ENCODE results near the gene PRDX1. TPM values are rescaled to one million over a fixed set of nuclear protein-coding genes. Genes with fewer than 3 reads are reported as not detected.
"Not testable (repeated sequence)": the region's sequence is repeated elsewhere in the genome, so short reads cannot be mapped to it uniquely, and the experiment has no call there.

PRDX1 gene
- total RNA-seq, 2 experiments from 2014 or later, result 269 to 331 TPM

GRCh38 chr1:45473302-45473701 lies 48.4 kb downstream of the PRDX1 start:
- Mint-ChIP-seq H3K9me3 (no peaks in the 10 kb centered on the region), H3K27ac (no peak overlapping the region), H3K27me3 (no peaks in the 10 kb centered on the region), H3K4me1 (peaks cover 1% of the 10 kb centered on the region), H3K4me3 (no peak overlapping the region), H3K36me3 (ENCODE audit: low read depth) (no peaks in the 10 kb centered on the region)
- ChIA-PET CTCF (no interaction called here), POLR2A (no interaction called here)
- DNase-seq, result no peak

- Mint-ChIP-seq H3K27ac (no peak overlapping the region), H3K4me3 (no peak overlapping the region), H3K4me1 (no peaks in the 10 kb centered on the region), H3K36me3 (ENCODE audit: low read depth) (no peaks in the 10 kb centered on the region), H3K9me3 (no peaks in the 10 kb centered on the region), H3K27me3 (no peaks in the 10 kb centered on the region)
- ChIA-PET POLR2A (no interaction called here), CTCF (interaction anchor here (0.5 to 1.1 kb wide), 2 partner anchors 19 to 56 kb away, joined by 3 read pairs; no protein-coding TSS in a partner anchor)
- no peak for DNase-seq
Measured at GRCh38 chr1:45470306-45470798, 51.3 kb downstream of the PRDX1 start.

GRCh38 chr1:45467353-45467752 lies 54.3 kb downstream of the PRDX1 start:
- H3K4me1 Mint-ChIP-seq; DNase-seq; H3K27ac Mint-ChIP-seq; H3K27me3 Mint-ChIP-seq; CTCF ChIA-PET; POLR2A ChIA-PET; H3K36me3 Mint-ChIP-seq (ENCODE audit: low read depth); H3K4me3 Mint-ChIP-seq; H3K9me3 Mint-ChIP-seq: not testable (repeated sequence)

- H3K36me3 Mint-ChIP-seq (ENCODE audit: low read depth), result no peaks in the 10 kb centered on the region
- ChIA-PET POLR2A (no interaction called here), CTCF (no interaction called here)
- DNase-seq, result no peak
- no peak overlapping the region for H3K27ac Mint-ChIP-seq
- no peaks in the 10 kb centered on the region for H3K4me1 Mint-ChIP-seq
- no peaks in the 10 kb centered on the region for H3K27me3 Mint-ChIP-seq
- no peaks in the 10 kb centered on the region for H3K9me3 Mint-ChIP-seq
- no peak overlapping the region for H3K4me3 Mint-ChIP-seq
Measured at GRCh38 chr1:45465277-45465676, 56.4 kb downstream of the PRDX1 start.

Other genes with a start within 250 kb of the PRDX1 start
- gene HPDL, start 195.0 kb downstream of the PRDX1 start, total RNA-seq, result 1 to 10 TPM; 6.2 to 6.5 TPM
- gene TOE1, start 181.7 kb downstream of the PRDX1 start, total RNA-seq, result 10 to 100 TPM; 22.6 to 34.4 TPM
- gene MUTYH, start 181.4 kb downstream of the PRDX1 start, total RNA-seq, result 10 to 100 TPM; 51.7 to 55.1 TPM
- gene TESK2, start 30.7 kb downstream of the PRDX1 start, total RNA-seq, result 1 to 10 TPM; 2.6 to 3.5 TPM
- gene CCDC163, start 21.8 kb downstream of the PRDX1 start, total RNA-seq, result 1 to 10 TPM; 5.3 to 5.8 TPM
- 1 to 10 TPM; 6.6 to 6.7 TPM for gene MMACHC, start 21.6 kb downstream of the PRDX1 start, total RNA-seq
- 100 to 1,000 TPM; 134 to 135 TPM for gene AKR1A1, start 28.9 kb upstream of the PRDX1 start, total RNA-seq
- 100 to 1,000 TPM; 193 to 198 TPM for gene NASP, start 62.2 kb upstream of the PRDX1 start, total RNA-seq
- 1 to 10 TPM; 2.3 to 3.3 TPM for gene CCDC17, start 102.2 kb upstream of the PRDX1 start, total RNA-seq
- gene GPBP1L1, start 164.6 kb upstream of the PRDX1 start, total RNA-seq, result 100 to 1,000 TPM; 117 to 124 TPM
- 10 to 100 TPM; 18.6 to 27.4 TPM for gene TMEM69, start 166.3 kb upstream of the PRDX1 start, total RNA-seq
- 10 to 100 TPM in 1 of 2 experiments, 1 to 10 TPM in 1; 9.5 to 11.8 TPM for gene IPP, start 228.8 kb upstream of the PRDX1 start, total RNA-seq